ENCODE measurements around the gene SPOP. TPM values are rescaled to one million over a fixed set of nuclear protein-coding genes. Genes with fewer than 3 reads are reported as not detected.

SPOP gene
- total and polyA plus RNA-seq, 5 donors from 2014 or later, result 66.3 to 123 (median 97.4) TPM

- no peaks in the 10 kb centered on the region for H3K9me3 Mint-ChIP-seq
- peak overlapping the region in 2 of 3 donors; percentile 2 to 38 for H3K27ac Mint-ChIP-seq
- H3K9me3 ChIP-seq (ENCODE audit: control insufficient read depth in 2 of 2, low read length in 2 of 2), result no peaks in the 10 kb centered on the region
- no peak for ATAC-seq (ENCODE audit: low read depth in 2 of 2)
- H3K27ac ChIP-seq (ENCODE audit: insufficient read depth, low read length, poor library complexity, severe bottlenecking), result no peak overlapping the region
- H3K4me1 Mint-ChIP-seq, result peaks cover 31 to 62% (median 43%) of the 10 kb centered on the region in 4 donors
- H3K36me3 Mint-ChIP-seq, result peaks cover 41% of the 10 kb centered on the region
- H3K27me3 Mint-ChIP-seq, result no peaks in the 10 kb centered on the region
- peaks cover 43% of the 10 kb centered on the region for H3K36me3 ChIP-seq (ENCODE audit: control insufficient read depth, insufficient read depth, low read length)
- H3K27me3 ChIP-seq (ENCODE audit: control insufficient read depth, insufficient read depth, low read length), result no peaks in the 10 kb centered on the region
- DNase-seq, result no peak
- peaks cover 10% of the 10 kb centered on the region for H3K4me1 ChIP-seq (ENCODE audit: control insufficient read depth, insufficient read depth, low read length, poor library complexity, severe bottlenecking)
- no peak overlapping the region for H3K4me3 ChIP-seq (ENCODE audit: low read depth, low read length)
- no peak overlapping the region for H3K4me3 Mint-ChIP-seq
These were observed 56.5 kb downstream of the SPOP start for GRCh38 chr17:49621420-49621819.

- H3K4me3 Mint-ChIP-seq, result no peak overlapping the region
- no peaks in the 10 kb centered on the region for H3K9me3 Mint-ChIP-seq
- H3K27ac ChIP-seq (ENCODE audit: insufficient read depth, low read length, poor library complexity, severe bottlenecking), result peak overlapping the region; percentile 16
- no peaks in the 10 kb centered on the region for H3K9me3 ChIP-seq (ENCODE audit: control insufficient read depth in 2 of 2, low read length in 2 of 2)
- peaks cover 49% of the 10 kb centered on the region for H3K36me3 Mint-ChIP-seq
- DNase-seq, result peak in 2 of 3 donors; percentile 3 to 15
- peaks cover 10% of the 10 kb centered on the region for H3K4me1 ChIP-seq (ENCODE audit: control insufficient read depth, insufficient read depth, low read length, poor library complexity, severe bottlenecking)
- H3K27me3 Mint-ChIP-seq, result no peaks in the 10 kb centered on the region
- H3K36me3 ChIP-seq (ENCODE audit: control insufficient read depth, insufficient read depth, low read length), result peaks cover 69% of the 10 kb centered on the region
- H3K27ac Mint-ChIP-seq, result peak overlapping the region; percentile 77 to 80 (median 79)
- peak in 1 of 2 donors; percentile 52 for ATAC-seq (ENCODE audit: low read depth in 2 of 2)
- H3K4me3 ChIP-seq (ENCODE audit: low read depth, low read length), result peak overlapping the region; percentile 2
- H3K4me1 Mint-ChIP-seq, result peaks cover 24 to 55% (median 39%) of the 10 kb centered on the region in 4 donors
- H3K27me3 ChIP-seq (ENCODE audit: control insufficient read depth, insufficient read depth, low read length), result no peaks in the 10 kb centered on the region
These were observed 59.8 kb downstream of the SPOP start for GRCh38 chr17:49618028-49618611.

DNA sequence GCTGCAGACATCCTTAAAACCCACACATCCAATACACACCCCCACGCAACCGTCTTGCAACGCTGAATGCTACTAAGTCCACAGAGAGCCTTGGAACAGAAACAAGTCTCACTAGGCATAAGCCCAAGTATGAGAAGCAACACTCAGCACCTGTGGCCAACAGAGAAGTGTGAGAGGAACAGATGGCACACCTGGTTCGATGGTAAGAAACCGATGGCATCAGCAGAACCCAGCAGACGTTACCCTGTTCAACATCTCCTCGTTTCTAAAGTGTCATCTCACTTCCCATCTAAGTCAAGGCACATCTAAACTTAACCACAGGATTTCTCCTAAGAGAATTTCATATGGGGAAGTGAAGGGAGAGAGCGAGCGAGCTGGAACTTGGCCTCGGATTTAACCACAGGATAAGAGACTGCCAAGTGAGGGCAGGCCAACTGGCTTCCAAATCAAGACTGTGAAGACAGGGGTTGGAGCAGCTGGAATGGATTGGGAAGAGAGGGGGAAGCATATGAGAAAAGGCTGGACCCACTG lies 61.2 kb downstream of the SPOP start:
- ATAC-seq (ENCODE audit: low read depth in 2 of 2) (no peak), DNase-seq (no peak)
- Mint-ChIP-seq H3K4me3 (peak overlapping the region in 1 of 4 donors; percentile 43), H3K4me1 (peaks cover 23 to 44% (median 36%) of the 10 kb centered on the region in 4 donors), H3K36me3 (peaks cover 44% of the 10 kb centered on the region), H3K9me3 (no peaks in the 10 kb centered on the region), H3K27ac (peak overlapping the region; percentile 62 to 92 (median 76)), H3K27me3 (no peaks in the 10 kb centered on the region)
- peaks cover 10% of the 10 kb centered on the region for H3K4me1 ChIP-seq (ENCODE audit: control insufficient read depth, insufficient read depth, low read length, poor library complexity, severe bottlenecking)
- no peak overlapping the region for H3K27ac ChIP-seq (ENCODE audit: insufficient read depth, low read length, poor library complexity, severe bottlenecking)
- H3K4me3 ChIP-seq (ENCODE audit: low read depth, low read length), result no peak overlapping the region
- no peaks in the 10 kb centered on the region for H3K27me3 ChIP-seq (ENCODE audit: control insufficient read depth, insufficient read depth, low read length)
- H3K9me3 ChIP-seq (ENCODE audit: control insufficient read depth in 2 of 2, low read length in 2 of 2), result no peaks in the 10 kb centered on the region
- H3K36me3 ChIP-seq (ENCODE audit: control insufficient read depth, insufficient read depth, low read length), result peaks cover 66% of the 10 kb centered on the region

- H3K4me1 Mint-ChIP-seq, result peaks cover 22 to 41% (median 35%) of the 10 kb centered on the region in 4 donors
- Histone ChIP-seq H3K9me3 (ENCODE audit: control insufficient read depth in 2 of 2, low read length in 2 of 2) (no peaks in the 10 kb centered on the region), H3K4me3 (ENCODE audit: low read depth, low read length) (no peak overlapping the region), H3K27ac (ENCODE audit: insufficient read depth, low read length, poor library complexity, severe bottlenecking) (no peak overlapping the region), H3K36me3 (ENCODE audit: control insufficient read depth, insufficient read depth, low read length) (peaks cover 63% of the 10 kb centered on the region), H3K4me1 (ENCODE audit: control insufficient read depth, insufficient read depth, low read length, poor library complexity, severe bottlenecking) (peaks cover 10% of the 10 kb centered on the region), H3K27me3 (ENCODE audit: control insufficient read depth, insufficient read depth, low read length) (no peaks in the 10 kb centered on the region)
- peak overlapping the region in 2 of 3 donors; percentile 29 to 76 for H3K27ac Mint-ChIP-seq
- ATAC-seq (ENCODE audit: low read depth in 2 of 2), result no peak
- no peaks in the 10 kb centered on the region for H3K9me3 Mint-ChIP-seq
- H3K4me3 Mint-ChIP-seq, result no peak overlapping the region
- DNase-seq, result no peak
- H3K27me3 Mint-ChIP-seq, result no peaks in the 10 kb centered on the region
- peaks cover 47% of the 10 kb centered on the region for H3K36me3 Mint-ChIP-seq
These were observed 61.8 kb downstream of the SPOP start for GRCh38 chr17:49616086-49616485.

DNA sequence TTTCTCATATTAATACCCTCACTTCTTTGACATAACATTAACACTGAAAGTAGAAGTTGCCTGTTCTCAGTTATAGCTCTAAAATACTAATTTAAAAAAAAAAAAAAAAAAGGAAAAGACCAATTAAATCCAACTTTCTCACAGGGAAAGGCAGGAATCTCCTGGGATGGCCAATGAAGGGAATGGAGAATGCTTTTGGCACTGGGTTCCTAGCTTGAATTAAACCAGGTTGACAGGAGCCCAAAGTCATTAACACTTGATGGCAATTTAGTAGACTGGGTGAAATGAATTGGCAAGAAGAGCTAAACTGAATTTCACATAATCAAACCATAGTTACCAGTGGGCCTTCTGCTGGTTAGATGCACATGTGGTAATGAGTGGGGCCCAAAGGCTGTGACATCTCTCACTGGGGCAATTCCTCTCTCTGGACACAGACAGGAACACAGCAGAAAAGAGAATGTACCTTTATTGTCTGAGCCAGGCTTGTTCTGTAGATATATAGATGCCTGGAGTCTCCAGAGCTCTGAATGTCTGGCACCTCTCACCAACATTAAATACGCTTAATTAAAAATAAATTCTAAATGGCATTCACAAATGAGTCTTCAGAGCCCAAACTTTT lies 64.6 kb downstream of the SPOP start:
- Mint-ChIP-seq H3K36me3 (peaks cover 42% of the 10 kb centered on the region), H3K4me1 (peaks cover 15 to 31% (median 27%) of the 10 kb centered on the region in 4 donors), H3K4me3 (no peak overlapping the region), H3K27me3 (no peaks in the 10 kb centered on the region), H3K27ac (peak overlapping the region in 1 of 3 donors; percentile 47), H3K9me3 (no peaks in the 10 kb centered on the region)
- H3K27ac ChIP-seq (ENCODE audit: insufficient read depth, low read length, poor library complexity, severe bottlenecking), result no peak overlapping the region
- H3K27me3 ChIP-seq (ENCODE audit: control insufficient read depth, insufficient read depth, low read length), result no peaks in the 10 kb centered on the region
- no peaks in the 10 kb centered on the region for H3K9me3 ChIP-seq (ENCODE audit: control insufficient read depth in 2 of 2, low read length in 2 of 2)
- peaks cover 5% of the 10 kb centered on the region for H3K4me1 ChIP-seq (ENCODE audit: control insufficient read depth, insufficient read depth, low read length, poor library complexity, severe bottlenecking)
- no peak overlapping the region for H3K4me3 ChIP-seq (ENCODE audit: low read depth, low read length)
- no peak for ATAC-seq (ENCODE audit: low read depth in 2 of 2)
- no peak for DNase-seq
- peaks cover 68% of the 10 kb centered on the region for H3K36me3 ChIP-seq (ENCODE audit: control insufficient read depth, insufficient read depth, low read length)

DNA sequence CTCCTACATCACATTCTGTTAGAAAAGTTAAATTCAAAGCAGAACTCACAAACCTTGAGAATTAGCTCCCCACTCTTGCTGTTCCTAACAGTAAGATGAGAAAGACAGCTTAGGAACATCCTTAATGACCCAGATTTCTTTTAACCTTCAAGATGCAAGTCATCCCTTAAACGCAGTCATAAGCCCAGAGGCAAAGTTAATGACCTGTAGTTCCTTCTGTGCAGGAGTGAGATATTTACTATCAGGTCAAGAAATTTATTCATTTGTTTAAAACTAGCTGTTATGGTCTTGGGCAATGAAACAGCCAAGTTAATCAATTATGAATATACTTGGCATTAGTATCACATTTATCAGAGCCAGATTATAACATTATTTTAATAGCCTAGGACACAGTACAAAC lies 65.2 kb downstream of the SPOP start:
- H3K4me1 ChIP-seq (ENCODE audit: control insufficient read depth, insufficient read depth, low read length, poor library complexity, severe bottlenecking), result no peaks in the 10 kb centered on the region
- H3K36me3 ChIP-seq (ENCODE audit: control insufficient read depth, insufficient read depth, low read length), result peaks cover 73% of the 10 kb centered on the region
- H3K27me3 Mint-ChIP-seq, result no peaks in the 10 kb centered on the region
- H3K27ac ChIP-seq (ENCODE audit: insufficient read depth, low read length, poor library complexity, severe bottlenecking), result no peak overlapping the region
- peak overlapping the region in 2 of 3 donors; percentile 47 to 74 for H3K27ac Mint-ChIP-seq
- H3K27me3 ChIP-seq (ENCODE audit: control insufficient read depth, insufficient read depth, low read length), result no peaks in the 10 kb centered on the region
- H3K4me1 Mint-ChIP-seq, result peaks cover 10 to 25% (median 22%) of the 10 kb centered on the region in 4 donors
- DNase-seq, result no peak
- H3K9me3 Mint-ChIP-seq, result no peaks in the 10 kb centered on the region
- no peak overlapping the region for H3K4me3 ChIP-seq (ENCODE audit: low read depth, low read length)
- ATAC-seq (ENCODE audit: low read depth in 2 of 2), result no peak
- peaks cover 40% of the 10 kb centered on the region for H3K36me3 Mint-ChIP-seq
- H3K4me3 Mint-ChIP-seq, result no peak overlapping the region
- no peaks in the 10 kb centered on the region for H3K9me3 ChIP-seq (ENCODE audit: control insufficient read depth in 2 of 2, low read length in 2 of 2)

- peak overlapping the region; percentile 7 for H3K27ac ChIP-seq (ENCODE audit: insufficient read depth, low read length, poor library complexity, severe bottlenecking)
- DNase-seq (no peak), ATAC-seq (ENCODE audit: low read depth in 2 of 2) (no peak)
- Mint-ChIP-seq H3K9me3 (no peaks in the 10 kb centered on the region), H3K4me3 (no peak overlapping the region), H3K4me1 (peaks cover 4 to 11% (median 10%) of the 10 kb centered on the region in 4 donors), H3K36me3 (peaks cover 41% of the 10 kb centered on the region), H3K27me3 (no peaks in the 10 kb centered on the region), H3K27ac (peak overlapping the region in 1 of 3 donors; percentile 26)
- no peaks in the 10 kb centered on the region for H3K27me3 ChIP-seq (ENCODE audit: control insufficient read depth, insufficient read depth, low read length)
- H3K36me3 ChIP-seq (ENCODE audit: control insufficient read depth, insufficient read depth, low read length), result peaks cover 82% of the 10 kb centered on the region
- no peaks in the 10 kb centered on the region for H3K9me3 ChIP-seq (ENCODE audit: control insufficient read depth in 2 of 2, low read length in 2 of 2)
- no peaks in the 10 kb centered on the region for H3K4me1 ChIP-seq (ENCODE audit: control insufficient read depth, insufficient read depth, low read length, poor library complexity, severe bottlenecking)
- H3K4me3 ChIP-seq (ENCODE audit: low read depth, low read length), result no peak overlapping the region
These were observed 66.9 kb downstream of the SPOP start for GRCh38 chr17:49610883-49611584.

Data from CD4-positive, CD25-positive, alpha-beta regulatory T cell (primary cell).